MCF 10A (cell line): Measurements from ENCODE around the gene PXT1. TPM values are rescaled to one million over a fixed set of nuclear protein-coding genes. Genes with fewer than 3 reads are reported as not detected.

ENCODE experiments used
- BruUV-seq: library from RNA; stranded (reverse); fragments of 400-500 nt; replicated peaks from 2 replicates; lab custom pipeline; 2021; lab: Mats Ljungman, UMichigan
- CTCF ChIA-PET: fragments of 300-600 bp; sonication (Branson Sonifier 250); formaldehyde crosslinking; extraction: SDS; loops from one replicate; lab custom pipeline; 2021; ENCODE audit warnings: antibody characterized with exemption, inconsistent platforms; lab: Yijun Ruan, JAX
- POLR2A ChIA-PET: fragments of 300-600, 350-650 bp; sonication (Branson Sonifier 250); formaldehyde crosslinking; extraction: SDS; loops from one replicate; lab custom pipeline; 2020; ENCODE audit warnings: antibody characterized with exemption, inconsistent platforms; lab: Yijun Ruan, JAX
- DNase-seq: peaks from one replicate; pipeline ENCODE4 v3.0.0-alpha.2; 2018; ENCODE audit not compliant: unreplicated experiment
- H3K27ac Mint-ChIP-seq: one replicate; pipeline ENCODE4 v1.8.0; 2022; ENCODE audit warnings: mild to moderate bottlenecking, low read depth, mixed read lengths; ENCODE audit not compliant: unreplicated experiment
- H3K27me3 Mint-ChIP-seq: one replicate; pipeline ENCODE4 v1.8.0; 2022; ENCODE audit warnings: mixed read lengths; ENCODE audit not compliant: insufficient read depth, unreplicated experiment
- H3K36me3 Mint-ChIP-seq: one replicate; pipeline ENCODE4 v1.8.0; 2022; ENCODE audit warnings: mild to moderate bottlenecking, moderate library complexity, mixed read lengths; ENCODE audit not compliant: insufficient read depth, unreplicated experiment
- H3K4me1 Mint-ChIP-seq: one replicate; pipeline ENCODE4 v1.8.0; 2022; ENCODE audit warnings: mixed read lengths; ENCODE audit not compliant: insufficient read depth, unreplicated experiment
- H3K4me3 Mint-ChIP-seq: one replicate; pipeline ENCODE4 v1.8.0; 2022; ENCODE audit warnings: mild to moderate bottlenecking, moderate library complexity, mixed read lengths; ENCODE audit not compliant: unreplicated experiment
- H3K9me3 Mint-ChIP-seq: one replicate; pipeline ENCODE4 v1.8.0; 2022; ENCODE audit warnings: mixed read lengths; ENCODE audit not compliant: unreplicated experiment
- intact Hi-C: fragments of 100-400 bp; cut with micrococcal nuclease; formaldehyde crosslinking; loops from 2 replicates; pipeline ENCODE4 v1.14.1; 2022
- total RNA-seq: library from RNA; stranded (reverse); gene quantifications from 2 replicates; pipeline ENCODE4 v1.2.3, GENCODE V29; 2022
- TF ChIP-seq, protein P1 (sequence below): fragments of 200-600 bp; IDR thresholded peaks from one replicate; pipeline ENCODE4 v1.8.0; 2022; ENCODE audit warnings: antibody characterized with exemption, mild to moderate bottlenecking; ENCODE audit not compliant: unreplicated experiment

The PXT1 gene
- total RNA-seq, 1 experiment from 2014 or later, result not detected

DNA sequence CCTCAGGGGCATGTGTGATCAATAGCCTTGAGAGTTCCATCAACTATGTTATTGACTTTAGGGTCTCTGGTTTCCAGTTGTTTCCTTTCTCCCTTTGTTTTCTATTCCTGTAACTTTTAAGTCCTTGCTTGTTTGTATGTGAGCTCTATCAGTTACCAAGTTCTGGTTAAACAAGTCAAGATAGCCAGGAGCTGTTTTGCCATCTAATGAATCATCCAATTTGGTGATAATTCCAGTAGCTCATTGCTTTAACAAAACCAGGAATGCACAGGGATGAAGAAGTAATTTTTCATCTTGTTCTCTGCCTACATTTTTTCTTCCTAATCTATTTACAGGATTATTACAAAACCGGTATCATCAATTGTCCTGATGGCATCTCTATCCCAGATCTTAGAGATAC is 36.6 kb upstream of the PXT1 start:
- peaks cover 5% of the 10 kb centered on the region for H3K4me1 Mint-ChIP-seq
- no TSS peak for BruUV-seq
- H3K9me3 Mint-ChIP-seq, result no peaks in the 10 kb centered on the region
- no peak for DNase-seq
- TF ChIP-seq, protein P1, sequence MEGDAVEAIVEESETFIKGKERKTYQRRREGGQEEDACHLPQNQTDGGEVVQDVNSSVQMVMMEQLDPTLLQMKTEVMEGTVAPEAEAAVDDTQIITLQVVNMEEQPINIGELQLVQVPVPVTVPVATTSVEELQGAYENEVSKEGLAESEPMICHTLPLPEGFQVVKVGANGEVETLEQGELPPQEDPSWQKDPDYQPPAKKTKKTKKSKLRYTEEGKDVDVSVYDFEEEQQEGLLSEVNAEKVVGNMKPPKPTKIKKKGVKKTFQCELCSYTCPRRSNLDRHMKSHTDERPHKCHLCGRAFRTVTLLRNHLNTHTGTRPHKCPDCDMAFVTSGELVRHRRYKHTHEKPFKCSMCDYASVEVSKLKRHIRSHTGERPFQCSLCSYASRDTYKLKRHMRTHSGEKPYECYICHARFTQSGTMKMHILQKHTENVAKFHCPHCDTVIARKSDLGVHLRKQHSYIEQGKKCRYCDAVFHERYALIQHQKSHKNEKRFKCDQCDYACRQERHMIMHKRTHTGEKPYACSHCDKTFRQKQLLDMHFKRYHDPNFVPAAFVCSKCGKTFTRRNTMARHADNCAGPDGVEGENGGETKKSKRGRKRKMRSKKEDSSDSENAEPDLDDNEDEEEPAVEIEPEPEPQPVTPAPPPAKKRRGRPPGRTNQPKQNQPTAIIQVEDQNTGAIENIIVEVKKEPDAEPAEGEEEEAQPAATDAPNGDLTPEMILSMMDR, result no peak
- no peak overlapping the region for H3K27ac Mint-ChIP-seq
- intact Hi-C loops, result no loop called here
- ChIA-PET POLR2A (interaction anchor here (0.7 to 1.2 kb wide), 2 partner anchors 24 to 68 kb away, joined by 3 read pairs; partner anchors contain the start of gene STK38), CTCF (interaction anchor here (1.0 kb wide), 1 partner anchor 26 kb away, joined by 5 read pairs; no protein-coding TSS in a partner anchor)
- H3K36me3 Mint-ChIP-seq, result peaks cover 81% of the 10 kb centered on the region
- no peak overlapping the region for H3K4me3 Mint-ChIP-seq
- no peaks in the 10 kb centered on the region for H3K27me3 Mint-ChIP-seq

- TF ChIP-seq, protein P1, result no peak
- BruUV-seq, result no TSS peak
- no peaks in the 10 kb centered on the region for H3K27me3 Mint-ChIP-seq
- CTCF ChIA-PET, result no interaction called here
- intact Hi-C loops, result no loop called here
- H3K4me3 Mint-ChIP-seq, result no peak overlapping the region
- H3K27ac Mint-ChIP-seq, result no peak overlapping the region
- no peaks in the 10 kb centered on the region for H3K9me3 Mint-ChIP-seq
- DNase-seq, result no peak
- POLR2A ChIA-PET, result interaction anchor here (0.7 to 1.2 kb wide), 2 partner anchors 25 to 28 kb away, joined by 3 read pairs; no protein-coding TSS in a partner anchor
- H3K36me3 Mint-ChIP-seq, result peaks cover 76% of the 10 kb centered on the region
- H3K4me1 Mint-ChIP-seq, result peaks cover 5% of the 10 kb centered on the region
Measured at GRCh38 chr6:36478051-36478526, 35.4 kb upstream of the PXT1 start.

DNA sequence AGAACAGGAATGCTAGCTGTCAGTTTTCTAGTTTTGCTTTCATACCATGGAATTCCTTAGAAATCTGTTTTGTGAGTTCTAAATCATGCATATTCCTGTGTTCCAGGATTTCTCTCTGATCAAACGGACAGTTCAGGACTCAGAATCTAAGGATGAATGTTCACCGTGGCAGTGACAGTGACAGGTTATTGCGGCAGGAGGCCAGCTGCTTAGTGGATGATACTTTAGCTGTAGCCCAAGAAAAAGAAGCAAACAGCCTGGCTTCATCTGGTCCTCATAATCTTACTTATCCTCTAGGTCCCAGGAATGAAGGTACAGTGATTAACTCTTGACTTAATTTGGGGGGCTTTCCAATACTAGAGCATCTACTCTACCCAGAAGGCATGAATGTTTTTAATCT is 27.3 kb upstream of the PXT1 start:
- Mint-ChIP-seq H3K27me3 (no peaks in the 10 kb centered on the region), H3K4me1 (no peaks in the 10 kb centered on the region), H3K27ac (peak overlapping the region; percentile 39), H3K9me3 (no peaks in the 10 kb centered on the region), H3K36me3 (peaks cover 52% of the 10 kb centered on the region), H3K4me3 (no peak overlapping the region)
- TF ChIP-seq, protein P1, result no peak
- BruUV-seq, result no TSS peak
- intact Hi-C loops, result no loop called here
- ChIA-PET CTCF (interaction anchor here (0.6 kb wide), 1 partner anchor 1691 kb away, joined by 3 read pairs; no protein-coding TSS in a partner anchor), POLR2A (no interaction called here)
- no peak for DNase-seq

- CTCF ChIA-PET, result interaction anchor here (0.5 kb wide), 1 partner anchor 57 kb away, joined by 3 read pairs; no protein-coding TSS in a partner anchor
- no peak for DNase-seq
- no peaks in the 10 kb centered on the region for H3K9me3 Mint-ChIP-seq
- no peaks in the 10 kb centered on the region for H3K4me1 Mint-ChIP-seq
- intact Hi-C loops, result no loop called here
- TF ChIP-seq, protein P1, result no peak
- BruUV-seq, result no TSS peak
- H3K27ac Mint-ChIP-seq, result no peak overlapping the region
- POLR2A ChIA-PET, result interaction anchor here (1.1 to 1.5 kb wide), 3 partner anchors 11 to 50 kb away, joined by 3 to 4 read pairs (median 4); no protein-coding TSS in a partner anchor
- H3K27me3 Mint-ChIP-seq, result no peaks in the 10 kb centered on the region
- peaks cover 45% of the 10 kb centered on the region for H3K36me3 Mint-ChIP-seq
- H3K4me3 Mint-ChIP-seq, result no peak overlapping the region
Measured at GRCh38 chr6:36469148-36469661, 26.6 kb upstream of the PXT1 start.
